ENCODE measurements around the gene SNX5. TPM values are rescaled to one million over a fixed set of nuclear protein-coding genes. Genes with fewer than 3 reads are reported as not detected.

SNX5 gene
- total RNA-seq, 1 donor from 2014 or later: 90.7 TPM

GRCh38 chr20:17940224-17940971 lies 28.2 kb downstream of the SNX5 start:
- DNase-seq (ENCODE audit: low spot score): no peak

- DNase-seq (ENCODE audit: low spot score): no peak
Observed at GRCh38 chr20:17939622-17940223, 28.9 kb downstream of the SNX5 start.

GRCh38 chr20:17938871-17939619 lies 29.5 kb downstream of the SNX5 start:
- DNase-seq (ENCODE audit: low spot score): peak; percentile 72

- DNase-seq (ENCODE audit: low spot score): no peak
Observed at GRCh38 chr20:17936761-17937732, 31.5 kb downstream of the SNX5 start.

GRCh38 chr20:17936286-17936760 lies 32.3 kb downstream of the SNX5 start:
- DNase-seq (ENCODE audit: low spot score): no peak

GRCh38 chr20:17935761-17936160 lies 32.8 kb downstream of the SNX5 start:
- DNase-seq (ENCODE audit: low spot score): no peak

- DNase-seq (ENCODE audit: low spot score): no peak
Observed at GRCh38 chr20:17935186-17935585, 33.4 kb downstream of the SNX5 start.

GRCh38 chr20:17934141-17934862 lies 34.3 kb downstream of the SNX5 start:
- DNase-seq (ENCODE audit: low spot score): no peak

GRCh38 chr20:17933711-17934110 lies 34.9 kb downstream of the SNX5 start:
- DNase-seq (ENCODE audit: low spot score): no peak

- DNase-seq (ENCODE audit: low spot score): no peak
Observed at GRCh38 chr20:17933121-17933520, 35.5 kb downstream of the SNX5 start.

GRCh38 chr20:17932396-17932795 lies 36.2 kb downstream of the SNX5 start:
- DNase-seq (ENCODE audit: low spot score): no peak

GRCh38 chr20:17931513-17931912 lies 37.1 kb downstream of the SNX5 start:
- DNase-seq (ENCODE audit: low spot score): no peak

- no peak for DNase-seq (ENCODE audit: low spot score)
Observed at GRCh38 chr20:17928633-17929311, 39.8 kb downstream of the SNX5 start.

GRCh38 chr20:17928211-17928611 lies 40.4 kb downstream of the SNX5 start:
- DNase-seq (ENCODE audit: low spot score): no peak

GRCh38 chr20:17925940-17926300 lies 42.7 kb downstream of the SNX5 start:
- DNase-seq (ENCODE audit: low spot score): no peak

- no peak for DNase-seq (ENCODE audit: low spot score)
Observed at GRCh38 chr20:17925141-17925939, 43.3 kb downstream of the SNX5 start.

GRCh38 chr20:17921774-17922173 lies 46.8 kb downstream of the SNX5 start:
- DNase-seq (ENCODE audit: low spot score): no peak

- DNase-seq (ENCODE audit: low spot score): no peak
Observed at GRCh38 chr20:17919149-17919548, 49.4 kb downstream of the SNX5 start.

- DNase-seq (ENCODE audit: low spot score): no peak
Observed at GRCh38 chr20:17917832-17918618, 50.6 kb downstream of the SNX5 start.
